Keratinocyte (primary cell): ENCODE results near the gene PRKCI. TPM values are rescaled to one million over a fixed set of nuclear protein-coding genes. Genes with fewer than 3 reads are reported as not detected.

Source experiments
- DNase-seq: peaks from one replicate; pipeline ENCODE4 v3.0.0-alpha.2; 2011; ENCODE audit warnings: low read depth, missing footprints, low spot score
- FAIRE-seq: peaks from 2 replicates; lab custom pipeline; 2011; peaks lifted over from hg19 to GRCh38; lab: Jason Lieb, UNC
- H2AFZ ChIP-seq: 2 replicates; pipeline ENCODE4 v1.6.0; 2012; ENCODE audit warnings: low read length, control low read depth, inconsistent platforms; ENCODE audit not compliant: control insufficient read depth
- H3K27ac ChIP-seq: 2 replicates; pipeline ENCODE4 v1.5.1; 2011; ENCODE audit warnings: low read length; ENCODE audit not compliant: control insufficient read depth, insufficient read depth
- H3K27me3 ChIP-seq: 3 replicates; pipeline ENCODE4 v1.6.0; 2011; ENCODE audit warnings: low read length; ENCODE audit not compliant: control insufficient read depth, insufficient read depth; ENCODE audit errors: extremely low read depth
- H3K36me3 ChIP-seq, 2 experiments: 2 replicates in 1 of 2; 3 replicates in 1 of 2; pipeline ENCODE4 v1.5.1; 2011; ENCODE audit warnings: low read length in 2 of 2, mild to moderate bottlenecking in 1 of 2; ENCODE audit not compliant: control insufficient read depth in 2 of 2, insufficient read depth in 2 of 2; ENCODE audit errors: extremely low read depth in 1 of 2
- H3K4me1 ChIP-seq: 3 replicates; pipeline ENCODE4 v1.5.1; 2011; ENCODE audit warnings: low read length; ENCODE audit not compliant: control insufficient read depth, insufficient read depth; ENCODE audit errors: extremely low read depth
- H3K4me2 ChIP-seq: 3 replicates; pipeline ENCODE4 v1.6.0; 2011; ENCODE audit warnings: low read depth, low read length; ENCODE audit not compliant: control insufficient read depth, insufficient read depth; ENCODE audit errors: extremely low read depth
- H3K4me3 ChIP-seq, 3 experiments: fragments of 200-600 bp in 1 of 3; sonication (generic) in 1 of 3; 2 replicates in 2 of 3; 3 replicates in 1 of 3; pipeline ENCODE4 v1.5.1; 2011 to 2016; ENCODE audit warnings: low read length in 3 of 3, mild to moderate bottlenecking in 3 of 3, control low read depth in 2 of 3, inconsistent platforms in 1 of 3, low read depth in 1 of 3, mixed read lengths in 1 of 3, mixed run types in 1 of 3, moderate library complexity in 1 of 3; ENCODE audit not compliant: control insufficient read depth in 2 of 3, insufficient read depth in 2 of 3; ENCODE audit errors: extremely low read depth in 1 of 3
- H3K79me2 ChIP-seq: 2 replicates; pipeline ENCODE4 v1.6.0; 2012; ENCODE audit warnings: low read length; ENCODE audit not compliant: control insufficient read depth, insufficient read depth
- H3K9ac ChIP-seq: 3 replicates; pipeline ENCODE4 v1.6.0; 2011; ENCODE audit warnings: low read length; ENCODE audit not compliant: control insufficient read depth, insufficient read depth; ENCODE audit errors: extremely low read depth
- H3K9me1 ChIP-seq: 3 replicates; pipeline ENCODE4 v1.6.0; 2011; ENCODE audit warnings: low read length; ENCODE audit not compliant: control insufficient read depth, insufficient read depth; ENCODE audit errors: extremely low read depth
- H3K9me3 ChIP-seq: 2 replicates; pipeline ENCODE4 v1.5.1; 2012; ENCODE audit warnings: low read depth, low read length; ENCODE audit not compliant: control insufficient read depth
- H4K20me1 ChIP-seq: 3 replicates; pipeline ENCODE4 v1.6.0; 2011; ENCODE audit warnings: low read length; ENCODE audit not compliant: control insufficient read depth, insufficient read depth; ENCODE audit errors: extremely low read depth
- EZH2 ChIP-seq: IDR thresholded peaks from one replicate; pipeline ENCODE4 v1.6.1; 2012; ENCODE audit warnings: inconsistent platforms, mild to moderate bottlenecking, low read length, moderate library complexity
- dilution Hi-C: fragments of 300-500 bp; cut with MboI; formaldehyde crosslinking; loops from one replicate; pipeline ENCODE4 v1.7.0; 2020; ENCODE audit warnings: low sequenced_read_pairs; ENCODE audit not compliant: extremely low pct_ligation_motif_present
- polyA plus RNA-seq, 5 experiments: library from polyadenylated mRNA; depleted of rRNA in 3 of 5; stranded (reverse) in 3 of 5; stranded (forward) in 1 of 5; unstranded in 1 of 5; fragments of >200 nt; gene quantifications; 1 replicate in 1 of 5; 2 replicates in 3 of 5; 3 replicates in 1 of 5; pipeline versions ENCODE4 v1.2.1 to v1.2.3, GENCODE V29; 2011 to 2012; ENCODE audit warnings: missing spikeins in 2 of 5, low read depth in 1 of 5, low replicate concordance in 1 of 5
- TF ChIP-seq, protein P1 (sequence below), 3 experiments: IDR thresholded peaks in 1 of 3; conservative IDR thresholded peaks in 1 of 3; optimal IDR thresholded peaks in 1 of 3; 2 replicates in 2 of 3; 3 replicates in 1 of 3; pipeline versions ENCODE3 to v1.5.1; 2011; ENCODE audit warnings: low read length in 3 of 3, mild to moderate bottlenecking in 3 of 3, moderate library complexity in 2 of 3, control low read depth in 1 of 3, inconsistent platforms in 1 of 3; ENCODE audit not compliant: insufficient read depth in 2 of 3; ENCODE audit errors: extremely low read depth in 1 of 3

Gene PRKCI
- polyA plus RNA-seq, 1 donor (not counting 4 experiments of a cell fraction or from before 2014, with no cell fraction given), result 53.5 TPM

GRCh38 chr3:170309046-170309445 lies 86.8 kb downstream of the PRKCI start:
- dilution Hi-C loops, result no loop called here
- H3K4me2 ChIP-seq, result no peak overlapping the region
- H3K4me3 ChIP-seq, result no peak overlapping the region

GRCh38 chr3:170317954-170318353 lies 95.7 kb downstream of the PRKCI start:
- no peak for FAIRE-seq
- no peak for DNase-seq

More at GRCh38 chr3:170309046-170309445, 86.8 kb downstream of the PRKCI start:
- TF ChIP-seq, protein P1, sequence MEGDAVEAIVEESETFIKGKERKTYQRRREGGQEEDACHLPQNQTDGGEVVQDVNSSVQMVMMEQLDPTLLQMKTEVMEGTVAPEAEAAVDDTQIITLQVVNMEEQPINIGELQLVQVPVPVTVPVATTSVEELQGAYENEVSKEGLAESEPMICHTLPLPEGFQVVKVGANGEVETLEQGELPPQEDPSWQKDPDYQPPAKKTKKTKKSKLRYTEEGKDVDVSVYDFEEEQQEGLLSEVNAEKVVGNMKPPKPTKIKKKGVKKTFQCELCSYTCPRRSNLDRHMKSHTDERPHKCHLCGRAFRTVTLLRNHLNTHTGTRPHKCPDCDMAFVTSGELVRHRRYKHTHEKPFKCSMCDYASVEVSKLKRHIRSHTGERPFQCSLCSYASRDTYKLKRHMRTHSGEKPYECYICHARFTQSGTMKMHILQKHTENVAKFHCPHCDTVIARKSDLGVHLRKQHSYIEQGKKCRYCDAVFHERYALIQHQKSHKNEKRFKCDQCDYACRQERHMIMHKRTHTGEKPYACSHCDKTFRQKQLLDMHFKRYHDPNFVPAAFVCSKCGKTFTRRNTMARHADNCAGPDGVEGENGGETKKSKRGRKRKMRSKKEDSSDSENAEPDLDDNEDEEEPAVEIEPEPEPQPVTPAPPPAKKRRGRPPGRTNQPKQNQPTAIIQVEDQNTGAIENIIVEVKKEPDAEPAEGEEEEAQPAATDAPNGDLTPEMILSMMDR (optimal IDR thresholded peaks at IDR 0.05 in 1 of 3, IDR thresholded peaks at IDR 0.05 in 1 of 3, conservative IDR thresholded peaks at IDR 0.05 in 1 of 3; ENCODE audit: extremely low read depth in 1 of 3, insufficient read depth in 2 of 3, low read length in 3 of 3), result no peak
- no peak for TF ChIP-seq EZH2
- no peaks in the 10 kb centered on the region for H4K20me1 ChIP-seq
- H3K79me2 ChIP-seq, result no peaks in the 10 kb centered on the region
- no peak overlapping the region for H3K27ac ChIP-seq
- H2AFZ ChIP-seq, result no peak overlapping the region
- no peaks in the 10 kb centered on the region for H3K4me1 ChIP-seq
- no peak for DNase-seq
- no peak overlapping the region for H3K9ac ChIP-seq
- H3K27me3 ChIP-seq, result no peaks in the 10 kb centered on the region
- FAIRE-seq, result no peak
- no peaks in the 10 kb centered on the region for H3K9me3 ChIP-seq
- H3K36me3 ChIP-seq, result no peaks in the 10 kb centered on the region
- no peaks in the 10 kb centered on the region for H3K9me1 ChIP-seq

More at GRCh38 chr3:170317954-170318353, 95.7 kb downstream of the PRKCI start:
- Histone ChIP-seq H4K20me1 (no peaks in the 10 kb centered on the region), H3K36me3 (no peaks in the 10 kb centered on the region), H3K27ac (no peak overlapping the region), H3K4me2 (no peak overlapping the region), H3K4me1 (no peaks in the 10 kb centered on the region), H3K9ac (no peak overlapping the region), H2AFZ (no peak overlapping the region), H3K4me3 (no peak overlapping the region), H3K9me1 (no peaks in the 10 kb centered on the region), H3K9me3 (no peaks in the 10 kb centered on the region), H3K27me3 (no peaks in the 10 kb centered on the region), H3K79me2 (no peaks in the 10 kb centered on the region)
- dilution Hi-C loops, result no loop called here
- TF ChIP-seq, protein P1 (optimal IDR thresholded peaks at IDR 0.05 in 1 of 3, IDR thresholded peaks at IDR 0.05 in 1 of 3, conservative IDR thresholded peaks at IDR 0.05 in 1 of 3; ENCODE audit: extremely low read depth in 1 of 3, insufficient read depth in 2 of 3, low read length in 3 of 3), result no peak
- no peak for TF ChIP-seq EZH2
